Bronchial epithelial cell (primary cell): ENCODE data around the gene SH3BP2. TPM values are rescaled to one million over a fixed set of nuclear protein-coding genes. Genes with fewer than 3 reads are reported as not detected.
A peak's percentile ranks its signal among the peaks of the same experiment; 100 is the strongest.

ENCODE experiments used
- DNase-seq: peaks from one replicate; pipeline ENCODE4 v3.0.0-alpha.2; 2010; ENCODE audit warnings: low read depth
- FAIRE-seq: peaks from 2 replicates; lab custom pipeline; 2011; peaks lifted over from hg19 to GRCh38; lab: Jason Lieb, UNC
- H3K27me3 ChIP-seq: 2 replicates; pipeline ENCODE4 v1.5.1; 2011; ENCODE audit warnings: low read length; ENCODE audit not compliant: control insufficient read depth, insufficient read depth
- H3K36me3 ChIP-seq: 2 replicates; pipeline ENCODE4 v1.5.1; 2011; ENCODE audit warnings: low read length; ENCODE audit not compliant: control insufficient read depth, insufficient read depth
- H3K4me3 ChIP-seq: 2 replicates; pipeline ENCODE4 v1.5.1; 2011; ENCODE audit warnings: mild to moderate bottlenecking, low read depth, low read length, control low read depth
- CTCF ChIP-seq: IDR thresholded peaks from 2 replicates; pipeline ENCODE4 v1.5.1; 2011; ENCODE audit warnings: mild to moderate bottlenecking, moderate library complexity, low read length, control low read depth, inconsistent platforms; ENCODE audit not compliant: insufficient read depth, severe bottlenecking
- total RNA-seq: library from RNA; depleted of rRNA; stranded (reverse); fragments of >200 nt; gene quantifications from 2 replicates; pipeline ENCODE4 v1.2.1, GENCODE V29; 2014

The SH3BP2 gene
- total RNA-seq, 1 donor from 2014 or later: 31.1 TPM

- no peak for TF ChIP-seq CTCF
- FAIRE-seq: peak; percentile 18
- Histone ChIP-seq H3K4me3 (no peak overlapping the region), H3K27me3 (no peaks in the 10 kb centered on the region), H3K36me3 (peaks cover 59% of the 10 kb centered on the region)
- no peak for DNase-seq
These were observed 38.0 kb downstream of the SH3BP2 start for GRCh38 chr4:2830632-2831610.

GRCh38 chr4:2831611-2832308 lies 38.9 kb downstream of the SH3BP2 start:
- FAIRE-seq (no peak), DNase-seq (no peak)
- Histone ChIP-seq H3K27me3 (no peaks in the 10 kb centered on the region), H3K4me3 (no peak overlapping the region), H3K36me3 (peaks cover 64% of the 10 kb centered on the region)
- TF ChIP-seq CTCF: no peak

- DNase-seq: no peak
These were observed 39.6 kb downstream of the SH3BP2 start for GRCh38 chr4:2832309-2832980.

GRCh38 chr4:2832981-2833670 lies 40.2 kb downstream of the SH3BP2 start:
- no peak for TF ChIP-seq CTCF
- H3K27me3 ChIP-seq: no peaks in the 10 kb centered on the region
- FAIRE-seq (no peak), DNase-seq (no peak)
- peaks cover 53% of the 10 kb centered on the region for H3K36me3 ChIP-seq
- H3K4me3 ChIP-seq: no peak overlapping the region

More at GRCh38 chr4:2832309-2832980, 39.6 kb downstream of the SH3BP2 start:
- H3K36me3 ChIP-seq: peaks cover 57% of the 10 kb centered on the region
- no peaks in the 10 kb centered on the region for H3K27me3 ChIP-seq
- no peak for TF ChIP-seq CTCF
- H3K4me3 ChIP-seq: no peak overlapping the region
- no peak for FAIRE-seq

GRCh38 chr4:2833671-2834000 lies 40.8 kb downstream of the SH3BP2 start:
- DNase-seq (no peak), FAIRE-seq (no peak)
- no peaks in the 10 kb centered on the region for H3K27me3 ChIP-seq
- no peak for TF ChIP-seq CTCF
- H3K36me3 ChIP-seq: peaks cover 49% of the 10 kb centered on the region
- no peak overlapping the region for H3K4me3 ChIP-seq
